Esophagus muscularis mucosa (tissue), 4 donors: ENCODE data around the gene NEURL2. TPM values are rescaled to one million over a fixed set of nuclear protein-coding genes. Genes with fewer than 3 reads are reported as not detected.

ENCODE experiments used
- DNase-seq: peaks from one replicate; pipeline ENCODE4 v3.0.0-alpha.2; 2017; ENCODE audit errors: extremely low spot score
- H3K27ac ChIP-seq, 4 donors: fragments of 200-600 bp; sonication (generic); replicated peaks in 1 of 4; 1 replicate in 3 of 4; 2 replicates in 1 of 4; pipeline ENCODE4 v1.5.1; 2016 to 2019; ENCODE audit warnings: mild to moderate bottlenecking in 1 of 4
- H3K27me3 ChIP-seq, 4 donors: fragments of 200-600 bp; sonication (generic); one replicate each; pipeline versions ENCODE4 v1.5.1 to v1.6.0; 2016 to 2019
- H3K36me3 ChIP-seq, 4 donors: fragments of 200-600 bp; sonication (generic); one replicate each; pipeline ENCODE4 v1.5.1; 2016 to 2019
- H3K4me1 ChIP-seq, 4 donors: fragments of 200-600 bp; sonication (generic); one replicate each; pipeline ENCODE4 v1.5.1; 2016 to 2019
- H3K4me3 ChIP-seq, 4 donors: fragments of 200-600 bp; sonication (generic); 1 replicate in 2 of 4; 2 replicates in 2 of 4; pipeline ENCODE4 v1.5.1; 2016 to 2019; ENCODE audit warnings: mild to moderate bottlenecking in 4 of 4, moderate library complexity in 1 of 4
- H3K9me3 ChIP-seq, 4 donors: fragments of 200-600 bp; sonication (generic); 1 replicate in 3 of 4; 2 replicates in 1 of 4; pipeline ENCODE4 v1.5.1; 2016 to 2019
- EP300 ChIP-seq: sonication (generic); formaldehyde crosslinking; IDR thresholded peaks from one replicate; pipeline ENCODE4 v1.6.1; 2017; ENCODE audit warnings: antibody characterized with exemption
- POLR2A ChIP-seq: fragments of 450-650 bp; IDR thresholded peaks from one replicate; pipeline ENCODE4 v1.6.1; 2017; ENCODE audit warnings: antibody characterized with exemption, moderate library complexity, mild to moderate bottlenecking, low read depth
- POLR2AphosphoS5 ChIP-seq, 2 donors: sonication (generic); formaldehyde crosslinking; IDR thresholded peaks; one replicate each; pipeline ENCODE4 v1.6.1; 2017; ENCODE audit warnings: antibody characterized with exemption in 2 of 2
- WGBS: methylation state at CpG from one replicate; pipeline ENCODE4 v1.1.5; 2018; 5-methylcytosine and 5-hydroxymethylcytosine counted together
- intact Hi-C: fragments of 100-400 bp; cut with DNase I; formaldehyde crosslinking; loops from one replicate; pipeline ENCODE4 v1.15.1; 2023
- total RNA-seq, 4 donors: library from RNA; depleted of rRNA; stranded (reverse); fragments of >200 nt; gene quantifications; one replicate each; pipeline versions ENCODE4 v1.1.0 to v1.2.1, GENCODE V29; 2016
- TF ChIP-seq, protein P1 (sequence below), 3 experiments: fragments of 200-600 bp in 2 of 3; fragments of 450-650 bp in 1 of 3; sonication (generic) in 2 of 3; IDR thresholded peaks; one replicate each; pipeline ENCODE4 v1.5.1; 2017 to 2019; ENCODE audit warnings: antibody characterized with exemption in 3 of 3, mild to moderate bottlenecking in 2 of 3, moderate library complexity in 1 of 3

Gene NEURL2
- total RNA-seq, 4 donors from 2014 or later = 10.8 to 16.1 (median 13.0) TPM

DNA sequence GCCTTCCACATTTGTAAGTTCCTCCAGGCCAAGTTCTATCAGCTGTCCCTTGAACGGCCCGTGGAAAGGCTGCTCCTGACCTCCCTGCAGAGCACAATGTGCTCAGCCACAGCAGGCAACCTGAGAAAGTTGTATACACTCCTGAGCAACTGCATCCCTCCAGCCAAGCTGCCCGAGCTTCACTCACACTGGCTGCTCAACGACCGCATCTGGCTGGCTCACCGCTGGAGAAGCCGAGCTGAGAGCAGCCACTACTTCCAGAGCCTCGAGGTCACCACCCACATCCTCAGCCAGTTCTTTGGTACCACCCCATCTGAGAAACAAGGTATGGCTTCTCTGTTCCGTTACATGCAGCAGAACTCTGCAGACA lies 7.9 kb downstream of the NEURL2 start:
- peaks cover 0 to 58% (median 51%) of the 10 kb centered on the region in 4 donors for H3K36me3 ChIP-seq
- TF ChIP-seq EP300 = no peak
- TF ChIP-seq POLR2A = no peak
- TF ChIP-seq, protein P1, sequence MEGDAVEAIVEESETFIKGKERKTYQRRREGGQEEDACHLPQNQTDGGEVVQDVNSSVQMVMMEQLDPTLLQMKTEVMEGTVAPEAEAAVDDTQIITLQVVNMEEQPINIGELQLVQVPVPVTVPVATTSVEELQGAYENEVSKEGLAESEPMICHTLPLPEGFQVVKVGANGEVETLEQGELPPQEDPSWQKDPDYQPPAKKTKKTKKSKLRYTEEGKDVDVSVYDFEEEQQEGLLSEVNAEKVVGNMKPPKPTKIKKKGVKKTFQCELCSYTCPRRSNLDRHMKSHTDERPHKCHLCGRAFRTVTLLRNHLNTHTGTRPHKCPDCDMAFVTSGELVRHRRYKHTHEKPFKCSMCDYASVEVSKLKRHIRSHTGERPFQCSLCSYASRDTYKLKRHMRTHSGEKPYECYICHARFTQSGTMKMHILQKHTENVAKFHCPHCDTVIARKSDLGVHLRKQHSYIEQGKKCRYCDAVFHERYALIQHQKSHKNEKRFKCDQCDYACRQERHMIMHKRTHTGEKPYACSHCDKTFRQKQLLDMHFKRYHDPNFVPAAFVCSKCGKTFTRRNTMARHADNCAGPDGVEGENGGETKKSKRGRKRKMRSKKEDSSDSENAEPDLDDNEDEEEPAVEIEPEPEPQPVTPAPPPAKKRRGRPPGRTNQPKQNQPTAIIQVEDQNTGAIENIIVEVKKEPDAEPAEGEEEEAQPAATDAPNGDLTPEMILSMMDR (IDR thresholded peaks at IDR 0.05) = no peak
- no peak for TF ChIP-seq POLR2AphosphoS5 (IDR thresholded peaks at IDR 0.05)
- intact Hi-C loops = loop anchor here (10.0 kb wide), 1 partner anchor 78 kb away; no protein-coding TSS in a partner anchor
- H3K9me3 ChIP-seq = no peaks in the 10 kb centered on the region
- H3K27me3 ChIP-seq = no peaks in the 10 kb centered on the region
- H3K4me3 ChIP-seq = no peak overlapping the region
- no peak for DNase-seq
- peaks cover 16 to 55% (median 32%) of the 10 kb centered on the region in 4 donors for H3K4me1 ChIP-seq
- 80% methylated on average over 9 of the region's 9 CpGs for WGBS
- H3K27ac ChIP-seq = no peak overlapping the region

DNA sequence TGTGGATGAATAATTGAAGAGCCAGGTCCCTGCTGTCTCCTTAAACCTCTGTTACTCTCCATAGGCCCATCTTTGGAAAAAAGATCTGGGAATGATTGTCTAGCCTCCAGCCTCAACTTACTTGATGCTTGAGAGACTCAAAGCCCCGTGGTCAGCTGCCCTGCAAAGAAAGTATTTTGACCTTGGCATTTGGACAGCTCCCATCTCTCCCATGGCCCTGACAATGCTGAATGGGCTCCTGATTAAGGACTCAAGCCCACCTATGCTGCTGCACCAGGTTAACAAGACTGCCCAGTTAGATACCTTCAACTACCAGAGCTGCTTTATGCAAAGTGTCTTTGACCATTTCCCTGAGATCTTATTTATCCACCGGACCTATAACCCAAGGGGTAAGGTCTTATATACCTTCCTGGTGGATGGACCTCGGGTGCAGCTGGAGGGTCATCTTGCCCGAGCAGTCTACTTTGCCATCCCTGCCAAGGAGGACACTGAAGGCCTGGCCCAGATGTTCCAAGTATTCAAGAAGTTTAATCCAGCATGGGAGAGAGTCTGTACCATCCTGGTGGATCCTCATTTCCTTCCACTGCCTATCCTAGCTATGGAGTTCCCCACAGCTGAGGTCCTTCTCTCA lies 8.4 kb downstream of the NEURL2 start:
- intact Hi-C loops = loop anchor here (10.0 kb wide), 1 partner anchor 78 kb away; no protein-coding TSS in a partner anchor
- TF ChIP-seq, protein P1 (IDR thresholded peaks at IDR 0.05) = no peak
- no peak for TF ChIP-seq POLR2AphosphoS5 (IDR thresholded peaks at IDR 0.05)
- H3K36me3 ChIP-seq = peaks cover 0 to 63% (median 54%) of the 10 kb centered on the region in 4 donors
- no peak overlapping the region for H3K4me3 ChIP-seq
- no peaks in the 10 kb centered on the region for H3K27me3 ChIP-seq
- no peaks in the 10 kb centered on the region for H3K9me3 ChIP-seq
- peaks cover 16 to 55% (median 32%) of the 10 kb centered on the region in 4 donors for H3K4me1 ChIP-seq
- no peak for DNase-seq
- 75% methylated on average over 4 of the region's 4 CpGs for WGBS
- no peak overlapping the region for H3K27ac ChIP-seq

DNA sequence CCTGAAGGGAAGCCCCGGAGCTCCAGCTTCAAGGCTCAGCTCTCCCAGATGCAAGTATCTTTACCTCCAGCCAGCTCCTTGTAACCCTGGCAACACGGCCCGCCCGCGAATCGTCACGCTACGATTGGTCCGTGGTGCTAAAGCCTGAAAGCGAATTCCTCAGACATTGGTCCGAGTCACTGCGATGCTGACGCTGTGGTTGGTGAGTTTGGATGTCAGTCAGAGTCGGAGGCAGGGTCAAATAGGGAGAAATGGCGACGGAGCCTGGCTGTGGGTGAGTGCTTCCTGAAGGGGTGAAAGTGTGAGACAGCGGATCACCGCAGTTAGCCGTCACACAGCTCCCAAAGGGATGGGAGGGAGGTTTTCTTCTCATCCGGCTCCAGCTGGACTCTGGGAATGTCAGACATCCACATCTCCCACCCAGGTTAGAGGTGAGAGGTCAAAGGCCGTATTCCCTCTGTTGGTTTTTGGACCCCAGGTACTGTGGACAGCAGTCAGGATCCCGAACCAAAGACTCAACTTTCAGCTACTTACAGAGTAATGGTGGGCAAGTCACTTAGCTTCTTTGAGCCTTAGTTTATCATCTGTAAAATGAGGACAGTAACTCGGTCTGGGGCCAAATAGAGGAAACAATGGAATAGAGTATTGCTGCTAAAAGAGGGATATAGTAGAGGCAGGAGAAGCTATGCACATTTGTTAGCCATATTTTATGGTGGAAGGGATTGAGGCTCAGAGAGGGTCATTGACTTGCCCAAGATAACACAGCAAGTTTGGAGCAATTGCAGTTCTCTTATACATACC lies 9.8 kb downstream of the NEURL2 start, which contains the start of gene ZSWIM1:
Gene ZSWIM1 (plus strand): TSS at position 240 of the 801 bp plus-strand sequence. CDS start 1,366 bp downstream, outside the sequence.
- WGBS = 2% methylated on average over 23 of the region's 23 CpGs
- Histone ChIP-seq H3K36me3 (peaks cover 0 to 63% (median 51%) of the 10 kb centered on the region in 4 donors), H3K4me3 (peak within 1 kb of the TSS; percentile 61 to 67 (median 66)), H3K4me1 (peaks cover 16 to 49% (median 32%) of the 10 kb centered on the region in 4 donors), H3K27ac (peak within 1 kb of the TSS; percentile 80 to 91 (median 86)), H3K9me3 (no peaks in the 10 kb centered on the region), H3K27me3 (no peaks in the 10 kb centered on the region)
- peak; percentile 100 for DNase-seq
- intact Hi-C loops = loop anchor here (10.0 kb wide), 1 partner anchor 76 kb away; no protein-coding TSS in a partner anchor
- peak; percentile 86 for TF ChIP-seq POLR2AphosphoS5 (IDR thresholded peaks at IDR 0.05)
- TF ChIP-seq EP300 = no peak
- TF ChIP-seq POLR2A = peak; percentile 16
- TF ChIP-seq, protein P1 (IDR thresholded peaks at IDR 0.05) = no peak

DNA sequence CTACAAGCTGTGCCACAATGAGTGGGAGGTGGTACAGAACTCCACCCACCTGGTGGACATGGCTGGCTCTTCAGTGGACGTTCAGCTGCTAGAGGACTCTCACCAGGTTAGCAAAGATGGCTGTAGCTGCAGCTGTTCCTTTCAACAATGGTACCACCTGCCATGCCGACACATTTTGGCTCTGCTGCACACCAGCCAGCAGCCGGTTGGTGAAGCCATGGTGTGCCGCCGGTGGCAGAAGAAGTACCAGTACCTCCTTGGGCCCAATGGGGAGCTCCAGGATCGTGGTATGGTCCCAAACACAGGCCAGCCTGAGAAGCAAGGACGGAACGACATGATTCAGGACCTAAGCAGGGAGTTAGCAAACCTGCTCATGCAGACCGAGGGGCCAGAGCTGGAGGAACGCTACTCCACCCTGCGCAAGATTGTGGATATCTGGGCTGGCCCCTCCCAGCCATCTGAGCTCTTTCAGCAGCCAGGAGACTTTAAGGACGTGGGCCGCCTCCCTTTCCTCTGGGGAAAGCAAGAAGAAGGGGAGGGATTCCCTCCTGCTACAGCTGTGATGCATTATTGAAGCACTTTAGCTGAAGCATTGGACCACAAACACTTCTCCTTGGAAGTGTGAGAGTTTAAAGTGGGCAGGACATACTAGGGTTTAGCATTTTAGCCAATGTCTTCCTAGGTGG lies 12.8 kb downstream of the NEURL2 start:
- no peak overlapping the region for H3K27ac ChIP-seq
- DNase-seq = no peak

More for the DNA sequence above, 12.8 kb downstream of the NEURL2 start:
- H3K36me3 ChIP-seq = peaks cover 0 to 34% (median 31%) of the 10 kb centered on the region in 4 donors
- TF ChIP-seq POLR2A (no peak), POLR2AphosphoS5 (IDR thresholded peaks at IDR 0.05) (peak; percentile 18 to 34)
- H3K9me3 ChIP-seq = no peaks in the 10 kb centered on the region
- 91% methylated on average over 12 of the region's 13 CpGs for WGBS
- H3K4me3 ChIP-seq = no peak overlapping the region
- intact Hi-C loops = no loop called here
- H3K27me3 ChIP-seq = no peaks in the 10 kb centered on the region
- H3K4me1 ChIP-seq = peaks cover 11 to 29% (median 21%) of the 10 kb centered on the region in 4 donors
